ENCODE results near the gene HNRNPA3.
"Not testable (repeated sequence)": the region's sequence is repeated elsewhere in the genome, so short reads cannot be mapped to it uniquely, and the experiment has no call there.

HNRNPA3 gene

DNA sequence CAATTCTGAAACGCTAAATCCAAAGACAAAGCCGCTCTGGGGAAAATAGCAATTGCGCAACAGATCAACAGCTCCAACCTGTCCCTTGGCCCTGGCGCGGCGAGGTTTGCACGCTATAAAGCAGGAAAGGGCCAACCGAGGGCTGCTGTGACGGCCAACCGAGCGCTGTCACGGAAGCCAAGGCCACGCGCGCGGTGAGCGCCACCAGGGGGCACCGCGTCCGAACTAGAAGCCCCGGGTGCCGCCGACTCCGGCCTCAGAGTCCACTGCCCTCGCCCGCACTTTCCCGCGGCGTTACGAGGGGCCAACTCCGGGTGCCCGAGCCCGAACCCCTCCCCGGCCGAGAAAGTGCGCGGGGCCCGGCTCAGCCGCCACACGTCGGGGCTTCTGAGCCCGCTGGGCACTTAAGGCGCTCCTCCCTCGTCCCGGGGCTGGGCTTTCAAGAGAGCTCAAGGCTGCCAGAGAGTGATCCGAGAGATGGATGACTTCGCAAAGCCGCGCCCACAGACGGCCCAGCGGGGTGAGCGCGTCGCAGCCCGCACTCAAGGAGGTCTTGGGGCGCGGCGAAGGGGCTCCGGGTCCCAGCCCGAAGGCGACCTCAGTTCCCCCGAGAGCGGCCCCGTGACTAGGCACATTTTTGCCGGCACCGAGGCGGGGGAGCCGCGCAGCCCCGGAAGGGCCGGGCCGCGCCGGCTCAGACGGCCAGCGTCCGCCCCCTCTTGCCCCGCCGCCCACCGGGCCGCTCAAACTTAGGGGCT, 51.0 kb downstream of the HNRNPA3 start:
- H3K27ac ChIP-seq (ENCODE audit: insufficient read depth in 1 of 2, low read depth in 1 of 2, low read length in 2 of 2, poor library complexity in 1 of 2, severe bottlenecking in 2 of 2) = peak overlapping the region; percentile 99 to 100
- no peaks in the 10 kb centered on the region for H3K27me3 ChIP-seq (replicated peaks in 2 of 5; ENCODE audit: control insufficient read depth in 4 of 5, insufficient read depth in 5 of 5, low read length in 4 of 5)
- POLR2A ChIA-PET = interaction anchor here (0.6 to 2.7 kb wide), 15 partner anchors 9 to 152 kb away, joined by 3 to 31 read pairs (median 4); partner anchors contain the start of gene HNRNPA3
- H3K4me1 ChIP-seq (ENCODE audit: control extremely low read depth in 1 of 4, control insufficient read depth in 4 of 4, insufficient read depth in 4 of 4, low read length in 3 of 4) = peaks cover 29 to 57% (median 44%) of the 10 kb centered on the region in 4 experiments
- peak overlapping the region; percentile 83 to 98 (median 90) for H3K4me3 ChIP-seq (ENCODE audit: control insufficient read depth in 1 of 7, extremely low read depth in 1 of 7, insufficient read depth in 4 of 7, low read depth in 2 of 7, low read length in 6 of 7)
- peaks cover 0 to 4% (median 1%) of the 10 kb centered on the region in 4 experiments for H3K36me3 ChIP-seq (ENCODE audit: control insufficient read depth in 4 of 4, insufficient read depth in 4 of 4, low read length in 3 of 4)
- no peaks in the 10 kb centered on the region for H3K9me3 ChIP-seq (ENCODE audit: control extremely low read depth in 1 of 5, control insufficient read depth in 4 of 5, insufficient read depth in 2 of 5, low read depth in 1 of 5, low read length in 4 of 5)
- CTCF ChIA-PET = interaction anchor here (0.7 to 9.0 kb wide), 28 partner anchors 7 to 153 kb away, joined by 3 to 89 read pairs (median 6); no protein-coding TSS in a partner anchor
- WGBS (ENCODE audit: insufficient coverage) = under 1% methylated on average over 63 of the region's 81 CpGs
- peak; percentile 98 to 99 (median 99) for DNase-seq

GRCh38 chr2:177264209-177264692, 51.7 kb downstream of the HNRNPA3 start:
- 0% methylated on average over 59 of the region's 61 CpGs for WGBS (ENCODE audit: insufficient coverage)
- ChIA-PET POLR2A (interaction anchor here (0.9 to 2.7 kb wide), 10 partner anchors 10 to 152 kb away, joined by 3 to 31 read pairs (median 4); partner anchors contain the start of gene HNRNPA3), CTCF (interaction anchor here (0.8 to 9.0 kb wide), 27 partner anchors 8 to 153 kb away, joined by 3 to 89 read pairs (median 6); no protein-coding TSS in a partner anchor)
- H3K27ac ChIP-seq (ENCODE audit: insufficient read depth in 1 of 2, low read depth in 1 of 2, low read length in 2 of 2, poor library complexity in 1 of 2, severe bottlenecking in 2 of 2) = peak overlapping the region; percentile 99 to 100
- DNase-seq = no peak
- H3K36me3 ChIP-seq (ENCODE audit: control insufficient read depth in 4 of 4, insufficient read depth in 4 of 4, low read length in 3 of 4) = peaks cover 0 to 3% (median 0%) of the 10 kb centered on the region in 4 experiments
- H3K27me3 ChIP-seq (replicated peaks in 2 of 5; ENCODE audit: control insufficient read depth in 4 of 5, insufficient read depth in 5 of 5, low read length in 4 of 5) = no peaks in the 10 kb centered on the region
- peaks cover 29 to 57% (median 44%) of the 10 kb centered on the region in 4 experiments for H3K4me1 ChIP-seq (ENCODE audit: control extremely low read depth in 1 of 4, control insufficient read depth in 4 of 4, insufficient read depth in 4 of 4, low read length in 3 of 4)
- peak overlapping the region; percentile 83 to 98 (median 90) for H3K4me3 ChIP-seq (ENCODE audit: control insufficient read depth in 1 of 7, extremely low read depth in 1 of 7, insufficient read depth in 4 of 7, low read depth in 2 of 7, low read length in 6 of 7)
- H3K9me3 ChIP-seq (ENCODE audit: control extremely low read depth in 1 of 5, control insufficient read depth in 4 of 5, insufficient read depth in 2 of 5, low read depth in 1 of 5, low read length in 4 of 5) = no peaks in the 10 kb centered on the region

DNA sequence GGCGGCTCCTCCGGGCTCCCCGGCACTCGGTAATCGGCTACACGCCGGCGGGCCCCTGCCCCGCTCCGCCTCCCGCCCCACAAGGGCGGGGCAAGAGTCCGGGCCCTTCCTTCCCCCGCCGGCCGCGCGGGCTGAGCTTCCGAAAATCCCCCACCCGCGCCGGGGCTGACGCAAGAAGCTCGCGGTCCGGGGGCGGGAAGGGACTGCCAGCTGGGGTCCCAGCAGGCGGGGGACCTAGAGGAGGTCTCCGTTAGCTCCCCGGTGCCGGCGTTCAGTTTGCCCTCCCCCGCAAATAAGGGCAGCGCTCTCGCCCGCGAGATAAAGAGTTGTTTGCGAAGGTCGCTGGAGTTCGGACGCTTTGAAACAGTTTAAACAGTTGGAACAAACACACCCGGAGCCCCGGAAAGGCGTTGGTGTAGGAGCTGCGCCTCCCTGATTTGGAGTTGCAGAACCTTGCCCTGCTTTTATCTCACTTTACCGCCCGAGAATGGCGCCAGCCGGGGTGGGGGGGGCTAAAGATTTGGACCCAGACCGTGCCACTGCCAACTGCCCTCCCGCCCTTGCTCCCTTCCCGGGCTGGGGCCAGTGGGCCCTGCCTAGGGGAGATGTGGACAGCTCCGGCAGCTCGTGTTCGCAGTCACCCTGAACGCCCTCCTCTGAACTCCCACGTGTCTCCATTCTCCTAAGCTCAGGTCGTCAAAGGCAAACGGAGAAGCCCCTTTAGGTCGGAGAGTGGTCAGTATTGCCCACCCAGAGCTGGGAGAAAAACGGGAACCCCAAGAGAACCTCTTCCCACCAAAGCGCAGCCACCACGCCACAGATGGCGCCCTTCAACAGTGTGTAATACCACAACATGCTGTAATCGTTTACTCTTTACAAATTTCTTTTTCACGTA, 52.3 kb downstream of the HNRNPA3 start, which contains the start of gene NFE2L2:
TSS of gene NFE2L2 (minus strand) at position 35 of the 895 bp plus-strand sequence. CDS start 151 bp downstream, outside the sequence.
- peak; percentile 92 to 96 (median 96) for DNase-seq
- no peaks in the 10 kb centered on the region for H3K27me3 ChIP-seq (replicated peaks in 2 of 5; ENCODE audit: control insufficient read depth in 4 of 5, insufficient read depth in 5 of 5, low read length in 4 of 5)
- H3K27ac ChIP-seq (ENCODE audit: insufficient read depth in 1 of 2, low read depth in 1 of 2, low read length in 2 of 2, poor library complexity in 1 of 2, severe bottlenecking in 2 of 2) = peak within 1 kb of the TSS; percentile 99 to 100
- POLR2A ChIA-PET = interaction anchor here (0.6 to 2.7 kb wide), 8 partner anchors 9 to 55 kb away, joined by 3 to 31 read pairs (median 4); partner anchors contain the start of gene HNRNPA3
- H3K4me1 ChIP-seq (ENCODE audit: control extremely low read depth in 1 of 4, control insufficient read depth in 4 of 4, insufficient read depth in 4 of 4, low read length in 3 of 4) = peaks cover 29 to 58% (median 43%) of the 10 kb centered on the region in 4 experiments
- 0% methylated on average over 46 of the region's 66 CpGs for WGBS (ENCODE audit: insufficient coverage)
- no peaks in the 10 kb centered on the region for H3K9me3 ChIP-seq (ENCODE audit: control extremely low read depth in 1 of 5, control insufficient read depth in 4 of 5, insufficient read depth in 2 of 5, low read depth in 1 of 5, low read length in 4 of 5)
- peak within 1 kb of the TSS; percentile 83 to 98 (median 90) for H3K4me3 ChIP-seq (ENCODE audit: control insufficient read depth in 1 of 7, extremely low read depth in 1 of 7, insufficient read depth in 4 of 7, low read depth in 2 of 7, low read length in 6 of 7)
- H3K36me3 ChIP-seq (ENCODE audit: control insufficient read depth in 4 of 4, insufficient read depth in 4 of 4, low read length in 3 of 4) = no peaks in the 10 kb centered on the region
- CTCF ChIA-PET = interaction anchor here (0.7 to 9.0 kb wide), 26 partner anchors 8 to 488 kb away, joined by 3 to 89 read pairs (median 5); no protein-coding TSS in a partner anchor

DNA sequence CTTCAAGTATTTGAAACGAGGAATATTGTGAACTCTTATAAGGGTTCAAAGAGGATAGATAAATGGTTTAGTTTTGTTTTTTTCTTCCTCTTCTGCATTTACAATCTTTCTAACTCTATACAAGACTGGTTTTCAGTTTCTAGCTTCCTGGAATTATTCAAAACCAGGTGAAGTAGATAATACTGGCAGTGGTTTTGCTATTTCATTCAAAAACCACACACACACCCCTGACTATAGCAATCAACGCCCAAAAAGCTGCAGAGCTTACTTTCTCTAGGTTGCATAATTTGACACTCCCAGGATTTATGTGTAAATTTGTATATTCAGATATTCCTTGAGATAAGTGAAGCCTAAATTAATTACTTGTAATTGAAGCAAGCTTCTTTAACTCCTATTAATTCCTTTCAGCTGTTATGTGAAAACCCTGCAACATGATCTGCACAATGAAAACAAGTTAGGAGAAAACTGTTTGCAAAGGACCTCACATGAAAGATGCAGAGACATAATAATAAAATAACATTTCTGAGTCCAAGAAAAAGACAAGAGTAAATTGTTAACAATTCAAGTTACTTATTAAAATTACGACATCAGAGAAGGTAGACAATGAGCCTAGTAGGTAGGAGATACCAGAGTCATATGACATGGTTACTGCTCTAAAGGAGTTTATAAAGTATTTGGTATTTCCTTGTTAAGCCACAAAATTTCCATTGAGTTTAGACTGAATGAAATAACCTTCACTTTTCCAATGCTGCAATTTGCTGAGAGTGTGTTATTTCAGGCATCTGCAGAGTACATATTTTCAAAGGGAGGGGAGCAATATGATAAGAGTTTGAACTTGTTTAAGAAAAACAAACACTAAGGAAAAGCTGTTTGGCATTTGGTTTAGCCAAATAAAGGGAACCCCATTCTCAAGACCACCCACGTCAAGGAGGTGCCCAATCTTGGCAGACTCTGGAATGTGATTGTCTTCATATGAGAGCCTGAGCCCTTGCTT, 53.5 kb downstream of the HNRNPA3 start:
- Histone ChIP-seq H3K9me3 (ENCODE audit: control extremely low read depth in 1 of 5, control insufficient read depth in 4 of 5, insufficient read depth in 2 of 5, low read depth in 1 of 5, low read length in 4 of 5) (no peaks in the 10 kb centered on the region), H3K4me1 (ENCODE audit: control extremely low read depth in 1 of 4, control insufficient read depth in 4 of 4, insufficient read depth in 4 of 4, low read length in 3 of 4) (peaks cover 28 to 62% (median 39%) of the 10 kb centered on the region in 4 experiments), H3K27ac (ENCODE audit: insufficient read depth in 1 of 2, low read depth in 1 of 2, low read length in 2 of 2, poor library complexity in 1 of 2, severe bottlenecking in 2 of 2) (peak overlapping the region; percentile 99 to 100), H3K4me3 (ENCODE audit: control insufficient read depth in 1 of 7, extremely low read depth in 1 of 7, insufficient read depth in 4 of 7, low read depth in 2 of 7, low read length in 6 of 7) (peak overlapping the region in 6 of 7 experiments; percentile 83 to 98 (median 90)), H3K27me3 (replicated peaks in 2 of 5; ENCODE audit: control insufficient read depth in 4 of 5, insufficient read depth in 5 of 5, low read length in 4 of 5) (no peaks in the 10 kb centered on the region), H3K36me3 (ENCODE audit: control insufficient read depth in 4 of 4, insufficient read depth in 4 of 4, low read length in 3 of 4) (no peaks in the 10 kb centered on the region)
- CTCF ChIA-PET = interaction anchor here (0.6 to 9.0 kb wide), 14 partner anchors 13 to 151 kb away, joined by 3 to 89 read pairs (median 8); no protein-coding TSS in a partner anchor
- DNase-seq = peak; percentile 63 to 91 (median 86)
- POLR2A ChIA-PET = interaction anchor here (0.6 to 1.5 kb wide), 4 partner anchors 15 to 100 kb away, joined by 3 to 5 read pairs (median 4); no protein-coding TSS in a partner anchor
- WGBS (ENCODE audit: insufficient coverage) = no CpG with 5 or more reads among the region's 4 CpGs

DNA sequence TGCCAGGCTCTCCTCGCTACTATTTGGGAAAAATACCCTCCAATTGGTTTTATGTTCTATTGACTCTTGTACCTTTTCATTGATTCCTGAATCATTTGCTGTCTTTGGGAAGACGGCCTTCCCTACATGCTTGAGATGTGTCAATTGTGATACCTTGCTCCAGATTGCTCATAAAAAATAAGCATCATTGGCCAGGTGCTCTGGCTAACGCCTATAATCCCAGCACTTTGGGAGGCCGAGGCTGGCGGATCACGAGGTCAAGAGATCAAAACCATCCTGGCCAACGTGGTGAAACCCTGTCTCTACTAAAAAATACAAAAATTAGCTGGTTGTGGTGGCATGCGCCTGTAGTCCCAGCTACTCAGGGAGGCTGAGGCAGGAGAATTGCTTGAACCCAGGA, 54.4 kb downstream of the HNRNPA3 start:
- CTCF ChIA-PET = interaction anchor here (1.9 to 9.0 kb wide), 4 partner anchors 15 to 103 kb away, joined by 6 to 89 read pairs (median 33); no protein-coding TSS in a partner anchor

More for the DNA sequence above, 54.4 kb downstream of the HNRNPA3 start:
- WGBS (ENCODE audit: insufficient coverage) = 91% methylated on average over 4 of the region's 8 CpGs
- H3K9me3 ChIP-seq (ENCODE audit: control extremely low read depth in 1 of 5, control insufficient read depth in 4 of 5, insufficient read depth in 2 of 5, low read depth in 1 of 5, low read length in 4 of 5); H3K4me3 ChIP-seq (ENCODE audit: control insufficient read depth in 1 of 7, extremely low read depth in 1 of 7, insufficient read depth in 4 of 7, low read depth in 2 of 7, low read length in 6 of 7); H3K36me3 ChIP-seq (ENCODE audit: control insufficient read depth in 4 of 4, insufficient read depth in 4 of 4, low read length in 3 of 4); H3K27ac ChIP-seq (ENCODE audit: insufficient read depth in 1 of 2, low read depth in 1 of 2, low read length in 2 of 2, poor library complexity in 1 of 2, severe bottlenecking in 2 of 2); H3K27me3 ChIP-seq (replicated peaks in 2 of 5; ENCODE audit: control insufficient read depth in 4 of 5, insufficient read depth in 5 of 5, low read length in 4 of 5); DNase-seq; POLR2A ChIA-PET: not testable (repeated sequence)
- peaks cover 20 to 56% (median 32%) of the 10 kb centered on the region in 4 experiments for H3K4me1 ChIP-seq (ENCODE audit: control extremely low read depth in 1 of 4, control insufficient read depth in 4 of 4, insufficient read depth in 4 of 4, low read length in 3 of 4)
